LNCaP clone FGC (cell line): Measurements from ENCODE around the gene FMNL1.
"Not testable (repeated sequence)": the region's sequence is repeated elsewhere in the genome, so short reads cannot be mapped to it uniquely, and the experiment has no call there.

Source experiments
- DNase-seq: peaks from one replicate; pipeline ENCODE4 v3.0.0-alpha.2; 2011; ENCODE audit warnings: low read depth
- H3K4me3 ChIP-seq: 2 replicates; pipeline ENCODE4 v1.5.1; 2011; ENCODE audit warnings: mild to moderate bottlenecking, low read depth, low read length, control low read depth
- CTCF ChIP-seq: IDR thresholded peaks from 2 replicates; pipeline ENCODE4 v1.5.1; 2012; ENCODE audit warnings: mild to moderate bottlenecking; ENCODE audit not compliant: control insufficient read depth, insufficient read depth; ENCODE audit errors: extremely low read depth

FMNL1 gene

GRCh38 chr17:45200701-45201100, 21.0 kb upstream of the FMNL1 start:
- TF ChIP-seq CTCF, result no peak
- DNase-seq, result no peak
- H3K4me3 ChIP-seq, result no peak overlapping the region

- H3K4me3 ChIP-seq, result no peak overlapping the region
- TF ChIP-seq CTCF, result no peak
- no peak for DNase-seq
Observed at GRCh38 chr17:45201457-45201856, 20.2 kb upstream of the FMNL1 start.

GRCh38 chr17:45201880-45202279, 19.8 kb upstream of the FMNL1 start:
- DNase-seq, H3K4me3 ChIP-seq: not testable (repeated sequence)

GRCh38 chr17:45218895-45219661, 2.6 kb upstream of the FMNL1 start:
- no peak overlapping the region for H3K4me3 ChIP-seq

GRCh38 chr17:45220079-45220478, 1.6 kb upstream of the FMNL1 start:
- no peak overlapping the region for H3K4me3 ChIP-seq
- TF ChIP-seq CTCF, result no peak
- no peak for DNase-seq

More at GRCh38 chr17:45218895-45219661, 2.6 kb upstream of the FMNL1 start:
- TF ChIP-seq CTCF, result peak; percentile 92
- peak; percentile 54 for DNase-seq

- DNase-seq, result no peak
- TF ChIP-seq CTCF, result no peak
- H3K4me3 ChIP-seq, result no peak overlapping the region
Observed at GRCh38 chr17:45222014-45222288, 266 bp downstream of the FMNL1 start.

- H3K4me3 ChIP-seq, result no peak overlapping the region
- TF ChIP-seq CTCF, result no peak
- no peak for DNase-seq
Observed at GRCh38 chr17:45222289-45222995, 757 bp downstream of the FMNL1 start.
